Fibroblast of the aortic adventitia (primary cell): ENCODE results near the gene CTBP1. TPM values are rescaled to one million over a fixed set of nuclear protein-coding genes. Genes with fewer than 3 reads are reported as not detected.
A peak's percentile ranks its signal among the peaks of the same experiment; 100 is the strongest.

Source experiments
- DNase-seq: peaks from one replicate; pipeline ENCODE4 v3.0.0-alpha.2; 2010; ENCODE audit warnings: low read depth
- H3K4me3 ChIP-seq: 2 replicates; pipeline ENCODE4 v1.5.1; 2011; ENCODE audit warnings: low read depth, mild to moderate bottlenecking, control low read depth, low read length, moderate library complexity
- total RNA-seq: library from RNA; depleted of rRNA; stranded (reverse); fragments of >200 nt; gene quantifications from 2 replicates; pipeline ENCODE4 v1.2.3, GENCODE V29; 2012; ENCODE audit warnings: low replicate concordance
- TF ChIP-seq, protein P1 (sequence below): IDR thresholded peaks from 2 replicates; pipeline ENCODE4 v1.5.1; 2011; ENCODE audit warnings: mild to moderate bottlenecking, low read length, control low read depth, inconsistent platforms; ENCODE audit not compliant: insufficient read depth

Gene CTBP1
- total RNA-seq, 1 donor, result 141 TPM

- no peak for DNase-seq
These were observed 71.4 kb downstream of the CTBP1 start for GRCh38 chr4:1177274-1178141.

GRCh38 chr4:1176398-1177273 is 72.3 kb downstream of the CTBP1 start:
- no peak overlapping the region for H3K4me3 ChIP-seq
- TF ChIP-seq, protein P1, sequence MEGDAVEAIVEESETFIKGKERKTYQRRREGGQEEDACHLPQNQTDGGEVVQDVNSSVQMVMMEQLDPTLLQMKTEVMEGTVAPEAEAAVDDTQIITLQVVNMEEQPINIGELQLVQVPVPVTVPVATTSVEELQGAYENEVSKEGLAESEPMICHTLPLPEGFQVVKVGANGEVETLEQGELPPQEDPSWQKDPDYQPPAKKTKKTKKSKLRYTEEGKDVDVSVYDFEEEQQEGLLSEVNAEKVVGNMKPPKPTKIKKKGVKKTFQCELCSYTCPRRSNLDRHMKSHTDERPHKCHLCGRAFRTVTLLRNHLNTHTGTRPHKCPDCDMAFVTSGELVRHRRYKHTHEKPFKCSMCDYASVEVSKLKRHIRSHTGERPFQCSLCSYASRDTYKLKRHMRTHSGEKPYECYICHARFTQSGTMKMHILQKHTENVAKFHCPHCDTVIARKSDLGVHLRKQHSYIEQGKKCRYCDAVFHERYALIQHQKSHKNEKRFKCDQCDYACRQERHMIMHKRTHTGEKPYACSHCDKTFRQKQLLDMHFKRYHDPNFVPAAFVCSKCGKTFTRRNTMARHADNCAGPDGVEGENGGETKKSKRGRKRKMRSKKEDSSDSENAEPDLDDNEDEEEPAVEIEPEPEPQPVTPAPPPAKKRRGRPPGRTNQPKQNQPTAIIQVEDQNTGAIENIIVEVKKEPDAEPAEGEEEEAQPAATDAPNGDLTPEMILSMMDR, result no peak
- no peak for DNase-seq

More at GRCh38 chr4:1177274-1178141, 71.4 kb downstream of the CTBP1 start:
- H3K4me3 ChIP-seq, result no peak overlapping the region
- TF ChIP-seq, protein P1, result no peak

DNA sequence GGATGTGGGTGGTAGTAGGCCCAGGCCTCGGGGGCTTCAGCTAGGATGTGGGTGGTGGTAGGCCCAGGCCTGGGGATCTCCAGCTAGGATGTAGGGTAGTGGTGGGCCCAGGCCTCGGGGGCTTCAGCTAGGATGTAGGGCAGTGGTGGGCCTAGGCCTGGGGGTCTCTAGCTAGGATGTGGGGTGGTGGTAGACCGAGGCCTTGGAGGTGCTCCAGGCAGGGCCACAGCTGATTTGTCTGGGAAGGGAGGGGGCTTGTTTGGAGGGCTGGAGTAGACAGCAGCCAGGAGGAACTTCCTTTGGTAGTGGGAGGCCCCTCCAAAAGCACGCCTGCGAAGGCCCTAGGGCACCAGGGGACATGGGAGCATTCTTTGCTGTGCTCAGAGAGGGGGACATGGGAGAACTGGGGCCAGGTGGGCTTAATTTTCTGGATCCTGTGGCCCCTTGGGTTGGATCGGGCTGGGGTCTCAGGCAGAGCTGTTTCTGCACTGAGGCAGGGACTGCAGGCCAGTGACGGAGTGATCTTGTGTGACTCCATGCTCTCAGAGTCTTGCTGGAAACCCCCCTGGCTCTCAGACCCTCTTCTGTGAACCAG is 73.2 kb downstream of the CTBP1 start:
- no peak overlapping the region for H3K4me3 ChIP-seq
- DNase-seq, result no peak
- TF ChIP-seq, protein P1, result no peak

DNA sequence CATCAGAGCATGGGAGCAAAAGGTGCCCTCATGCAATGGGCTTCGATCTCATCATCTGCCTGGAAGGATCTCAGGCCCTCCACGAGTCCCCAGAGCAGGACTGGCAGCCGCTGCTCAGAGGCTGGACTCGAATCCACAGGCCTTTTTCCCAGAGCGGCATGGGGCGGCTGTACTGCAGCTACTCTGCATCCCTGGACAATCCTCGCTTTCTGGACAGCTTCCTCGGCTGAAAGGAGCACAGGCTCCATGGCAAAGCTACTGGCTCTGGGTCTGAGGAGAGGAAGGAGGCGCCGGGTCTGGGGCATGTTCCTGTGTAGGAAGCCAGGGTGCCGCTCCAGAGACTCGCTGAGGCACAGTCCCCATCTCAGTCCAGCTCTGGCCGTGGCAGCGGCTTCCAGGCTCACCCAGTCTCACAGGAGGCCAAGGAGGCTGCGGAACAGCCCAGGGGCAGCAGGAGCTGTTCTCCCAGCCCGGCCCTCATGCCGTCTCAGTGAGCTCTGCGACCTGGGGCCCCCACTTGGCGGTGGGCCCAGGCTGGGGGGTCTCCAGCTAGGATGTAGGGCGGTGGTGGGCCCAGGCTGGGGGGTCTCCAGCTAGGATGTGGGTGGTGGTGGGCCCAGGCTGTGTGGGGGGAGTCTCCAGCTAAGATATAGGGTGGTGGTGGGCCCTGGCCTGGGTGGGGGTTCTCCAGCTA is 73.8 kb downstream of the CTBP1 start:
- DNase-seq, result no peak
- TF ChIP-seq, protein P1, result no peak
- no peak overlapping the region for H3K4me3 ChIP-seq

GRCh38 chr4:1172971-1173757 is 75.8 kb downstream of the CTBP1 start:
- DNase-seq, result peak; percentile 65
- no peak overlapping the region for H3K4me3 ChIP-seq
- TF ChIP-seq, protein P1, result no peak
